Uterus (tissue), 2 donors: Measurements from ENCODE around the gene HOXC5.

Source experiments
- POLR2A ChIP-seq, 2 donors: fragments of 450-650 bp; IDR thresholded peaks; one replicate each; pipeline ENCODE4 v1.6.1; 2016; ENCODE audit warnings: antibody characterized with exemption in 2 of 2, mild to moderate bottlenecking in 1 of 2, moderate library complexity in 1 of 2
- TF ChIP-seq, protein P1 (sequence below), 4 experiments: fragments of 200-600 bp in 2 of 4; fragments of 450-650 bp in 2 of 4; sonication (generic) in 2 of 4; IDR thresholded peaks; one replicate each; pipeline ENCODE4 v1.5.1; 2016 to 2019; ENCODE audit warnings: antibody characterized with exemption in 4 of 4, mild to moderate bottlenecking in 2 of 4, moderate library complexity in 1 of 4

DNA sequence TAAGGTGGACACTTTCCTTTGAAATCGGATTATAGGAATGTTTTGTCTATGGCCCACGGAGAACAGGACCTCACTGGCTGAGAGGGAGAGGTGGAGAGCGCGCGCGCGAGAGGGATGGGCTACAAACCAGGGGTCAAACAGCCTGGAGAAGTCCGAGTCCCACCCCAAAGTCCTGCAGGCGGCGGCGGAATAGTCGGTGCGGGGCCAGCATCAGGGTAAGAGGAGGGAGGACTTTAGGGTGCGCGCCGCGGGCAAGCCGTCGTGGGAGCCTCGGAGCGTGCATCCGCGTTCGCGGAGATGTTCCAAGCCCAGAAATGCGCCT lies 27.4 kb upstream of the HOXC5 start:
- TF ChIP-seq, protein P1, sequence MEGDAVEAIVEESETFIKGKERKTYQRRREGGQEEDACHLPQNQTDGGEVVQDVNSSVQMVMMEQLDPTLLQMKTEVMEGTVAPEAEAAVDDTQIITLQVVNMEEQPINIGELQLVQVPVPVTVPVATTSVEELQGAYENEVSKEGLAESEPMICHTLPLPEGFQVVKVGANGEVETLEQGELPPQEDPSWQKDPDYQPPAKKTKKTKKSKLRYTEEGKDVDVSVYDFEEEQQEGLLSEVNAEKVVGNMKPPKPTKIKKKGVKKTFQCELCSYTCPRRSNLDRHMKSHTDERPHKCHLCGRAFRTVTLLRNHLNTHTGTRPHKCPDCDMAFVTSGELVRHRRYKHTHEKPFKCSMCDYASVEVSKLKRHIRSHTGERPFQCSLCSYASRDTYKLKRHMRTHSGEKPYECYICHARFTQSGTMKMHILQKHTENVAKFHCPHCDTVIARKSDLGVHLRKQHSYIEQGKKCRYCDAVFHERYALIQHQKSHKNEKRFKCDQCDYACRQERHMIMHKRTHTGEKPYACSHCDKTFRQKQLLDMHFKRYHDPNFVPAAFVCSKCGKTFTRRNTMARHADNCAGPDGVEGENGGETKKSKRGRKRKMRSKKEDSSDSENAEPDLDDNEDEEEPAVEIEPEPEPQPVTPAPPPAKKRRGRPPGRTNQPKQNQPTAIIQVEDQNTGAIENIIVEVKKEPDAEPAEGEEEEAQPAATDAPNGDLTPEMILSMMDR (IDR thresholded peaks at IDR 0.05), result no peak
- no peak for TF ChIP-seq POLR2A (IDR thresholded peaks at IDR 0.05)
